ENCODE data around the gene EGFL8.

Gene EGFL8

GRCh38 chr6:32126880-32127279, 37.5 kb upstream of the EGFL8 start:
- no peaks in the 10 kb centered on the region for H4K20me1 ChIP-seq (ENCODE audit: insufficient read depth, low read length)
- H3K4me3 ChIP-seq (ENCODE audit: low read length) = peak overlapping the region; percentile 97
- H3K4me1 ChIP-seq (ENCODE audit: low read length) = peaks cover 18% of the 10 kb centered on the region
- no peak overlapping the region for H2AFZ ChIP-seq (ENCODE audit: low read depth, low read length)
- H3K4me2 ChIP-seq (ENCODE audit: low read length) = peak overlapping the region; percentile 82
- H3K79me2 ChIP-seq (ENCODE audit: low read length) = peaks cover 20% of the 10 kb centered on the region
- H3K36me3 ChIP-seq (replicated peaks; ENCODE audit: low read depth, low read length) = peaks cover 3% of the 10 kb centered on the region
- H3K9ac ChIP-seq (ENCODE audit: low read length) = peak overlapping the region; percentile 90; the same call in 1 of the 2 replicates
- no peak overlapping the region for H3K27ac ChIP-seq (ENCODE audit: low read length)
- no peaks in the 10 kb centered on the region for H3K9me3 ChIP-seq (ENCODE audit: insufficient read depth, low read length)
- H3K27me3 ChIP-seq (ENCODE audit: low read depth, low read length) = no peaks in the 10 kb centered on the region
- no peak for TF ChIP-seq EZH2phosphoT487 (IDR thresholded peaks at IDR 0.05; ENCODE audit: low read depth)
- TF ChIP-seq, protein P1, sequence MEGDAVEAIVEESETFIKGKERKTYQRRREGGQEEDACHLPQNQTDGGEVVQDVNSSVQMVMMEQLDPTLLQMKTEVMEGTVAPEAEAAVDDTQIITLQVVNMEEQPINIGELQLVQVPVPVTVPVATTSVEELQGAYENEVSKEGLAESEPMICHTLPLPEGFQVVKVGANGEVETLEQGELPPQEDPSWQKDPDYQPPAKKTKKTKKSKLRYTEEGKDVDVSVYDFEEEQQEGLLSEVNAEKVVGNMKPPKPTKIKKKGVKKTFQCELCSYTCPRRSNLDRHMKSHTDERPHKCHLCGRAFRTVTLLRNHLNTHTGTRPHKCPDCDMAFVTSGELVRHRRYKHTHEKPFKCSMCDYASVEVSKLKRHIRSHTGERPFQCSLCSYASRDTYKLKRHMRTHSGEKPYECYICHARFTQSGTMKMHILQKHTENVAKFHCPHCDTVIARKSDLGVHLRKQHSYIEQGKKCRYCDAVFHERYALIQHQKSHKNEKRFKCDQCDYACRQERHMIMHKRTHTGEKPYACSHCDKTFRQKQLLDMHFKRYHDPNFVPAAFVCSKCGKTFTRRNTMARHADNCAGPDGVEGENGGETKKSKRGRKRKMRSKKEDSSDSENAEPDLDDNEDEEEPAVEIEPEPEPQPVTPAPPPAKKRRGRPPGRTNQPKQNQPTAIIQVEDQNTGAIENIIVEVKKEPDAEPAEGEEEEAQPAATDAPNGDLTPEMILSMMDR (IDR thresholded peaks at IDR 0.05; ENCODE audit: low read depth, low read length) = no peak

GRCh38 chr6:32127409-32127716, 37.0 kb upstream of the EGFL8 start:
- peaks cover 18% of the 10 kb centered on the region for H3K4me1 ChIP-seq (ENCODE audit: low read length)
- H2AFZ ChIP-seq (ENCODE audit: low read depth, low read length) = no peak overlapping the region
- peaks cover 3% of the 10 kb centered on the region for H3K36me3 ChIP-seq (replicated peaks; ENCODE audit: low read depth, low read length)
- TF ChIP-seq, protein P1 (IDR thresholded peaks at IDR 0.05; ENCODE audit: low read depth, low read length) = no peak
- TF ChIP-seq EZH2phosphoT487 (IDR thresholded peaks at IDR 0.05; ENCODE audit: low read depth) = no peak
- no peaks in the 10 kb centered on the region for H3K9me3 ChIP-seq (ENCODE audit: insufficient read depth, low read length)
- H3K79me2 ChIP-seq (ENCODE audit: low read length) = peaks cover 20% of the 10 kb centered on the region
- no peak overlapping the region for H3K27ac ChIP-seq (ENCODE audit: low read length)
- peak overlapping the region; percentile 97 for H3K4me3 ChIP-seq (ENCODE audit: low read length)
- no peaks in the 10 kb centered on the region for H3K27me3 ChIP-seq (ENCODE audit: low read depth, low read length)
- peak overlapping the region; percentile 90 for H3K9ac ChIP-seq (ENCODE audit: low read length)
- no peaks in the 10 kb centered on the region for H4K20me1 ChIP-seq (ENCODE audit: insufficient read depth, low read length)
- peak overlapping the region; percentile 82 for H3K4me2 ChIP-seq (ENCODE audit: low read length)

DNA sequence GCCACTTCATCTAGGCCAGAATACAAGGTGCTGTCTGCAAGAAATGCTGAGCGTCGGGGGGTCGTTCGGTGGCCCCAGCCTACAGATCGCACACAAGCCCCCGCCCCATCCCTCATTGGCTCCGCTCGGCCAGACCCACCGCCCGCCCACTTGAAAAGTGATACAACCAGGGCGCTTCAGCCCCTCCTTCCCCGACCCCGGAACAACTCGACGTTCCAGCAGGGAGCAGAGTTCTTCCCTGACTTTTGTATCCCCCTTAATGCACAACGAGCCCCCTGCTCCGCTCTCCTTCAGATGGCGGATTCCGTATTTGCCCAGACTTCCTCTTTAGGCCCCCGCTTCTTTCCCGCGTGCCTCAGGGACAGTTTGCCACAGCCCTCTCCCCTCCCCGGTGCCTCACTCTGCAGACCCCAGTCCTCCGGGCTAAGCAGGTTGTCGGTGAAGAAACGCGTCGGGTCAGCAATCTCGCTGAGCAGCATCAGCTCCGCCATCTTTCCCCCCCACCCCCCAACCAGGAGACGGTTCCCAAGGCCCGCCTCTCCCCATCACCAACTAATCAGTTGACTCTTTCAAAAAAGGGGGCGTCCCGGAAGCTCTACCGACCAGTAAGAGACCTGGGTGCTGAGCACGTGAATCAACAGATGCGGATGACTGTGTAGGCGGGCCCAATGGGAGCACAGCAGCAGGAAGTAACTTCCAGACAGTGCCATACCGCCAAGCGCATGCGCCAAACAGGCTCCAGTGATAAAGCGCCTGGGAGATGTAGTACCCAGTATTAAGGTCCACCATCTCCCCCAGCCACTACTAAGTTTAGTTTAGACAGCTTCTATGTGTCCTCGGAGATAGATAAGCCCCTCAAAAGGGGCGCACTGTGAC, 36.4 kb upstream of the EGFL8 start, which contains the start of gene ATF6B:
Gene ATF6B (minus strand): TSS at position 530 of the 876 bp plus-strand sequence. CDS start 39 bp downstream, at position 491.
- Histone ChIP-seq H3K36me3 (replicated peaks; ENCODE audit: low read depth, low read length) (peaks cover 3% of the 10 kb centered on the region), H3K79me2 (ENCODE audit: low read length) (peaks cover 20% of the 10 kb centered on the region), H2AFZ (ENCODE audit: low read depth, low read length) (peak within 1 kb of the TSS; percentile 67; the same call in 1 of the 2 replicates), H3K4me3 (ENCODE audit: low read length) (peak within 1 kb of the TSS; percentile 97), H3K27ac (ENCODE audit: low read length) (peak within 1 kb of the TSS; percentile 56), H4K20me1 (ENCODE audit: insufficient read depth, low read length) (no peaks in the 10 kb centered on the region), H3K9me3 (ENCODE audit: insufficient read depth, low read length) (no peaks in the 10 kb centered on the region), H3K27me3 (ENCODE audit: low read depth, low read length) (no peaks in the 10 kb centered on the region), H3K4me1 (ENCODE audit: low read length) (peaks cover 18% of the 10 kb centered on the region), H3K9ac (ENCODE audit: low read length) (peak within 1 kb of the TSS; percentile 90), H3K4me2 (ENCODE audit: low read length) (peak within 1 kb of the TSS; percentile 92)
- TF ChIP-seq, protein P1 (IDR thresholded peaks at IDR 0.05; ENCODE audit: low read depth, low read length) = no peak
- no peak for TF ChIP-seq EZH2phosphoT487 (IDR thresholded peaks at IDR 0.05; ENCODE audit: low read depth)

- peaks cover 18% of the 10 kb centered on the region for H3K4me1 ChIP-seq (ENCODE audit: low read length)
- H3K4me2 ChIP-seq (ENCODE audit: low read length) = peak overlapping the region; percentile 92
- H3K27ac ChIP-seq (ENCODE audit: low read length) = no peak overlapping the region
- no peaks in the 10 kb centered on the region for H4K20me1 ChIP-seq (ENCODE audit: insufficient read depth, low read length)
- peaks cover 20% of the 10 kb centered on the region for H3K79me2 ChIP-seq (ENCODE audit: low read length)
- peaks cover 3% of the 10 kb centered on the region for H3K36me3 ChIP-seq (replicated peaks; ENCODE audit: low read depth, low read length)
- no peak overlapping the region for H2AFZ ChIP-seq (ENCODE audit: low read depth, low read length)
- TF ChIP-seq, protein P1 (IDR thresholded peaks at IDR 0.05; ENCODE audit: low read depth, low read length) = no peak
- TF ChIP-seq EZH2phosphoT487 (IDR thresholded peaks at IDR 0.05; ENCODE audit: low read depth) = no peak
- H3K9ac ChIP-seq (ENCODE audit: low read length) = peak overlapping the region; percentile 80; the same call in 1 of the 2 replicates
- H3K27me3 ChIP-seq (ENCODE audit: low read depth, low read length) = no peaks in the 10 kb centered on the region
- H3K4me3 ChIP-seq (ENCODE audit: low read length) = peak overlapping the region; percentile 91
- no peaks in the 10 kb centered on the region for H3K9me3 ChIP-seq (ENCODE audit: insufficient read depth, low read length)
Observed at GRCh38 chr6:32128751-32129296, 35.6 kb upstream of the EGFL8 start.
